ENCODE measurements around the gene TRPM1. TPM values are rescaled to one million over a fixed set of nuclear protein-coding genes. Genes with fewer than 3 reads are reported as not detected.
A peak's percentile ranks its signal among the peaks of the same experiment; 100 is the strongest.

The TRPM1 gene
- total RNA-seq, 2 experiments from 2014 or later, result not detected

- Histone ChIP-seq H3K4me2 (ENCODE audit: low read length) (peak overlapping the region; percentile 36; the same call in 1 of the 2 replicates), H3K79me2 (ENCODE audit: insufficient read depth, low read depth, low read length) (no peaks in the 10 kb centered on the region), H3K36me3 (ENCODE audit: insufficient read depth, low read length) (no peaks in the 10 kb centered on the region), H3K9me2 (ENCODE audit: insufficient read depth, low read length) (no peaks in the 10 kb centered on the region), H3K9me3 (ENCODE audit: low read length) (no peaks in the 10 kb centered on the region), H3K27ac (ENCODE audit: low read depth, low read length, poor library complexity, severe bottlenecking) (no peak overlapping the region), H3K4me1 (ENCODE audit: insufficient read depth, low read length, poor library complexity, severe bottlenecking) (peaks cover 6% of the 10 kb centered on the region), H2AFZ (ENCODE audit: low read length) (peak overlapping the region; percentile 83), H4K20me1 (ENCODE audit: insufficient read depth, low read length) (no peaks in the 10 kb centered on the region), H3K4me3 (ENCODE audit: low read depth, low read length, poor library complexity, severe bottlenecking) (no peak overlapping the region)
- no peak for TF ChIP-seq EZH2phosphoT487 (IDR thresholded peaks at IDR 0.05; ENCODE audit: borderline replicate concordance, low read depth, low read length)
- TF ChIP-seq CTCF (conservative IDR thresholded peaks at IDR 0.05; ENCODE audit: low read length), result no peak
- POLR2A ChIA-PET, result interaction anchor here (1.2 to 2.1 kb wide), 2 partner anchors 10 to 11 kb away, joined by 3 to 6 read pairs; no protein-coding TSS in a partner anchor
- DNase-seq (ENCODE audit: low spot score), result peak; percentile 8
- no TSS peak for BruUV-seq (replicated peaks)
- CTCF ChIA-PET (ENCODE audit: unreplicated experiment), result no interaction called here
- intact Hi-C loops (cut with micrococcal nuclease; ENCODE audit: unreplicated experiment), result no loop called here
Measured at GRCh38 chr15:31049682-31050615, 51.6 kb downstream of the TRPM1 start.

DNA sequence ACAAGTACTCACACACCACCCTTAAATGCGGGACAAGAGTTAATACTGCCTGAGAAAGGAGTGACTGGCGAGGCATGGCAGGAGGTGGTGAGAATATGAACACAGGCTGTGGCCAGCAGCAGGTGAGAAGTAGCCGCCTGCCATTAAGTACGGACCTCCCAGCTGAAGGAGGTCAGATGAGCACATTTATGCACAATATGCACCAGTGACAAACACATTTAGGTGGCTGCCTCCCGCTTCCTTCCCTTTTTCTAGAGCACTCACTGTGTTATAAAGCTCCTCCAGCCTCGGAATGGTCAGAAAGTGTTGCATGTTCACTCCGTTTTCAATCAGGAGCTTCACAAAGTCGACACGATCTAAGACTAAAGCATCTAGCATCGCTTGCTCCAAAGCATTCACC, 52.4 kb downstream of the TRPM1 start:
- H3K4me2 ChIP-seq (ENCODE audit: low read length), result no peak overlapping the region
- no peaks in the 10 kb centered on the region for H3K79me2 ChIP-seq (ENCODE audit: insufficient read depth, low read depth, low read length)

More for the DNA sequence above, 52.4 kb downstream of the TRPM1 start:
- intact Hi-C loops (cut with micrococcal nuclease; ENCODE audit: unreplicated experiment), result no loop called here
- Histone ChIP-seq H3K27ac (ENCODE audit: low read depth, low read length, poor library complexity, severe bottlenecking) (no peak overlapping the region), H3K9me3 (ENCODE audit: low read length) (no peaks in the 10 kb centered on the region), H3K4me1 (ENCODE audit: insufficient read depth, low read length, poor library complexity, severe bottlenecking) (peaks cover 6% of the 10 kb centered on the region), H2AFZ (ENCODE audit: low read length) (no peak overlapping the region), H3K36me3 (ENCODE audit: insufficient read depth, low read length) (no peaks in the 10 kb centered on the region), H4K20me1 (ENCODE audit: insufficient read depth, low read length) (no peaks in the 10 kb centered on the region), H3K9me2 (ENCODE audit: insufficient read depth, low read length) (no peaks in the 10 kb centered on the region), H3K4me3 (ENCODE audit: low read depth, low read length, poor library complexity, severe bottlenecking) (no peak overlapping the region)
- no peak for TF ChIP-seq CTCF (conservative IDR thresholded peaks at IDR 0.05; ENCODE audit: low read length)
- no peak for TF ChIP-seq EZH2phosphoT487 (IDR thresholded peaks at IDR 0.05; ENCODE audit: borderline replicate concordance, low read depth, low read length)
- POLR2A ChIA-PET, result interaction anchor here (2.1 kb wide), 1 partner anchor 10 kb away, joined by 6 read pairs; no protein-coding TSS in a partner anchor
- no peak for DNase-seq (ENCODE audit: low spot score)
- no TSS peak for BruUV-seq (replicated peaks)
- CTCF ChIA-PET (ENCODE audit: unreplicated experiment), result no interaction called here

Data from OCI-LY7 (cell line).